ENCODE data around the gene TESK2. TPM values are rescaled to one million over a fixed set of nuclear protein-coding genes. Genes with fewer than 3 reads are reported as not detected.

Gene TESK2
- total RNA-seq, 4 donors from 2014 or later = 1.4 to 4.3 (median 3.7) TPM

- DNase-seq (ENCODE audit: low spot score) (no peak), ATAC-seq (ENCODE audit: low FRiP score) (peak; percentile 51)
- no peak for TF ChIP-seq CTCF (IDR thresholded peaks at IDR 0.05)
These were observed 21.7 kb upstream of the TESK2 start for GRCh38 chr1:45512641-45513054.

GRCh38 chr1:45510972-45511527 is 20.1 kb upstream of the TESK2 start:
- ATAC-seq (ENCODE audit: low FRiP score) (no peak), DNase-seq (ENCODE audit: low spot score) (no peak)

GRCh38 chr1:45510036-45510971 is 19.3 kb upstream of the TESK2 start:
- no peak for TF ChIP-seq CTCF (IDR thresholded peaks at IDR 0.05)
- no peak for DNase-seq (ENCODE audit: low spot score)
- ATAC-seq (ENCODE audit: low FRiP score) = no peak

More at GRCh38 chr1:45510972-45511527, 20.1 kb upstream of the TESK2 start:
- no peak for TF ChIP-seq CTCF (IDR thresholded peaks at IDR 0.05)

- ATAC-seq (ENCODE audit: low FRiP score) (no peak), DNase-seq (ENCODE audit: low spot score) (no peak)
- TF ChIP-seq CTCF (IDR thresholded peaks at IDR 0.05) = no peak
These were observed 17.6 kb upstream of the TESK2 start for GRCh38 chr1:45508295-45509151.

GRCh38 chr1:45507893-45508292 is 16.9 kb upstream of the TESK2 start:
- ATAC-seq (ENCODE audit: low FRiP score) = no peak
- no peak for TF ChIP-seq CTCF (IDR thresholded peaks at IDR 0.05)
- no peak for DNase-seq (ENCODE audit: low spot score)

GRCh38 chr1:45507195-45507594 is 16.2 kb upstream of the TESK2 start:
- no peak for TF ChIP-seq CTCF (IDR thresholded peaks at IDR 0.05)
- no peak for DNase-seq (ENCODE audit: low spot score)
- peak; percentile 7 for ATAC-seq (ENCODE audit: low FRiP score)
